Common myeloid progenitor, CD34-positive (primary cell): Measurements from ENCODE around the gene FAM168A.
A peak's percentile ranks its signal among the peaks of the same experiment; 100 is the strongest.

Experiments used
- CTCF ChIA-PET: fragments of 350-600 bp; sonication (Branson Sonifier 250); formaldehyde crosslinking; loops from one replicate; lab custom pipeline; 2021; ENCODE audit warnings: antibody characterized with exemption; lab: Charles Lee
- POLR2A ChIA-PET: fragments of 350-600 bp; sonication (Branson Sonifier 250); formaldehyde crosslinking; loops from one replicate; lab custom pipeline; 2021; ENCODE audit warnings: antibody characterized with exemption; lab: Charles Lee
- DNase-seq, 3 donors: peaks; one replicate each; pipeline versions ENCODE4 v3.0.0 to v3.0.0-alpha.2; 2013
- H3K27ac ChIP-seq, 2 experiments: 1 replicate in 1 of 2; 2 replicates in 1 of 2; pipeline ENCODE4 v1.7.0; 2013; ENCODE audit warnings: inconsistent platforms in 2 of 2, low read length in 2 of 2, mild to moderate bottlenecking in 2 of 2, low read depth in 1 of 2, moderate library complexity in 1 of 2; ENCODE audit not compliant: severe bottlenecking in 2 of 2, insufficient read depth in 1 of 2, poor library complexity in 1 of 2
- H3K27me3 ChIP-seq, 5 experiments: replicated peaks in 2 of 5; 1 replicate in 3 of 5; 2 replicates in 2 of 5; pipeline versions ENCODE4 v1.6.1 to v1.7.0; 2013; ENCODE audit warnings: low read length in 4 of 5, mild to moderate bottlenecking in 2 of 5, moderate library complexity in 2 of 5, inconsistent platforms in 1 of 5; ENCODE audit not compliant: insufficient read depth in 5 of 5, control insufficient read depth in 4 of 5
- H3K36me3 ChIP-seq, 4 experiments: 1 replicate in 2 of 4; 2 replicates in 2 of 4; pipeline versions ENCODE4 v1.6.1 to v1.7.0; 2013; ENCODE audit warnings: low read length in 3 of 4, control low read depth in 1 of 4, mild to moderate bottlenecking in 1 of 4; ENCODE audit not compliant: control insufficient read depth in 4 of 4, insufficient read depth in 4 of 4
- H3K4me1 ChIP-seq, 4 experiments: 1 replicate in 3 of 4; 2 replicates in 1 of 4; pipeline versions ENCODE4 v1.6.1 to v1.7.1; 2013; ENCODE audit warnings: low read length in 3 of 4, mild to moderate bottlenecking in 3 of 4, control low read depth in 1 of 4, inconsistent platforms in 1 of 4, moderate library complexity in 1 of 4; ENCODE audit not compliant: control insufficient read depth in 4 of 4, insufficient read depth in 4 of 4; ENCODE audit errors: control extremely low read depth in 1 of 4
- H3K4me3 ChIP-seq, 7 experiments: 1 replicate in 4 of 7; 2 replicates in 3 of 7; pipeline versions ENCODE4 v1.5.1 to v1.7.0; 2013; ENCODE audit warnings: mild to moderate bottlenecking in 7 of 7, low read length in 6 of 7, moderate library complexity in 6 of 7, inconsistent platforms in 2 of 7, low read depth in 2 of 7, control low read depth in 1 of 7; ENCODE audit not compliant: insufficient read depth in 4 of 7, control insufficient read depth in 1 of 7; ENCODE audit errors: extremely low read depth in 1 of 7
- H3K9me3 ChIP-seq, 5 experiments: 1 replicate in 4 of 5; 2 replicates in 1 of 5; pipeline versions ENCODE4 v1.6.1 to v1.7.1; 2013; ENCODE audit warnings: low read length in 4 of 5, mild to moderate bottlenecking in 2 of 5, inconsistent platforms in 1 of 5, low read depth in 1 of 5, moderate library complexity in 1 of 5; ENCODE audit not compliant: control insufficient read depth in 4 of 5, insufficient read depth in 2 of 5; ENCODE audit errors: control extremely low read depth in 1 of 5
- WGBS: methylation state at CpG from one replicate; pipeline ENCODE4 v1.1.5; 2013; ENCODE audit not compliant: insufficient coverage; 5-methylcytosine and 5-hydroxymethylcytosine counted together

The FAM168A gene

GRCh38 chr11:73356979-73357860 is 240.7 kb downstream of the FAM168A start:
- Histone ChIP-seq H3K36me3 (peaks cover 9 to 89% (median 44%) of the 10 kb centered on the region in 4 experiments), H3K27ac (no peak overlapping the region), H3K9me3 (no peaks in the 10 kb centered on the region), H3K27me3 (no peaks in the 10 kb centered on the region), H3K4me1 (no peaks in the 10 kb centered on the region), H3K4me3 (no peak overlapping the region)
- ChIA-PET CTCF (interaction anchor here (1.4 to 18.6 kb wide), 3 partner anchors 10 to 38 kb away, joined by 3 to 348 read pairs (median 207); no protein-coding TSS in a partner anchor), POLR2A (no interaction called here)
- no peak for DNase-seq
- WGBS, result 95% methylated on average over 21 of the region's 22 CpGs

- Histone ChIP-seq H3K36me3 (peaks cover 9 to 73% (median 28%) of the 10 kb centered on the region in 4 experiments), H3K4me3 (no peak overlapping the region), H3K4me1 (no peaks in the 10 kb centered on the region), H3K27ac (no peak overlapping the region), H3K27me3 (no peaks in the 10 kb centered on the region), H3K9me3 (no peaks in the 10 kb centered on the region)
- WGBS, result 100% methylated on average over 1 of the region's 4 CpGs
- CTCF ChIA-PET, result interaction anchor here (1.0 to 18.6 kb wide), 6 partner anchors 11 to 306 kb away, joined by 3 to 348 read pairs (median 4); no protein-coding TSS in a partner anchor
- no peak for DNase-seq
- POLR2A ChIA-PET, result no interaction called here
These were observed 242.8 kb downstream of the FAM168A start for GRCh38 chr11:73355109-73355508.

GRCh38 chr11:73353422-73353821 is 244.5 kb downstream of the FAM168A start:
- no peaks in the 10 kb centered on the region for H3K9me3 ChIP-seq
- H3K4me3 ChIP-seq, result no peak overlapping the region
- no peak overlapping the region for H3K27ac ChIP-seq
- ChIA-PET CTCF (interaction anchor here (0.8 to 18.6 kb wide), 4 partner anchors 11 to 42 kb away, joined by 3 to 348 read pairs (median 106); no protein-coding TSS in a partner anchor), POLR2A (no interaction called here)
- no peaks in the 10 kb centered on the region for H3K27me3 ChIP-seq
- WGBS, result 60% methylated on average over 1 of the region's 4 CpGs
- no peaks in the 10 kb centered on the region for H3K4me1 ChIP-seq
- no peak for DNase-seq
- H3K36me3 ChIP-seq, result peaks cover 7 to 63% (median 24%) of the 10 kb centered on the region in 4 experiments

- H3K4me3 ChIP-seq, result no peak overlapping the region
- H3K27ac ChIP-seq, result no peak overlapping the region
- peaks cover 3 to 60% (median 17%) of the 10 kb centered on the region in 4 experiments for H3K36me3 ChIP-seq
- POLR2A ChIA-PET, result interaction anchor here (1.0 to 1.6 kb wide), 3 partner anchors 14 to 42 kb away, joined by 4 to 8 read pairs (median 4); no protein-coding TSS in a partner anchor
- WGBS, result 47% methylated on average over 7 of the region's 16 CpGs
- no peaks in the 10 kb centered on the region for H3K27me3 ChIP-seq
- no peaks in the 10 kb centered on the region for H3K4me1 ChIP-seq
- peak; percentile 75 to 86 (median 83) for DNase-seq
- CTCF ChIA-PET, result interaction anchor here (0.6 to 18.6 kb wide), 28 partner anchors 10 to 554 kb away, joined by 3 to 348 read pairs (median 4); partner anchors contain the start of gene ARHGEF17
- H3K9me3 ChIP-seq, result no peaks in the 10 kb centered on the region
These were observed 246.8 kb downstream of the FAM168A start for GRCh38 chr11:73350908-73351636.
